Measurements from ENCODE around the gene PAX7. TPM values are rescaled to one million over a fixed set of nuclear protein-coding genes. Genes with fewer than 3 reads are reported as not detected.

Gene PAX7
- total RNA-seq, 1 donor from 2014 or later, result not detected

DNA sequence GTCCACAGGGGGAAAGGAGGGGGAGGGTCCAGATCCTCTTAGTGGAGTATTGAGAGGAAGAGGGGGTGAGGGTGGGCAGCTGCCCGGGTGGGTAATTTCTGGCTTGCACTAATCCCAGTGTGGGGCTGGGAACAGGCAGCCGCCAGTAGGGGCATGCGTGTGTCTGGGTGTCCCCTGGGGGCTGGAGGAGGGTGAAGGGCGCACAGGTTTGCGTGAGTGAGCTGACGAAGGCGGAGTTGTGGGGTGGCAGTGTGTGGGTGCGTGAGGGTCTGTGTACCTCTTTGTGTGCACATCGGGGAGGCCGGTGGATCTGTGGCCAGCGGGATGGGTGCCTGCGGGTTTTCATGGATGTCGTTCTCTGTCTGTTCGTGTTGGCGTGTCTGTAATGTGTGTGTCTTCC is 97.3 kb downstream of the PAX7 start:
- DNase-seq (ENCODE audit: low spot score in 2 of 2), result no peak
- no peaks in the 10 kb centered on the region for H3K9me3 ChIP-seq
- H3K36me3 ChIP-seq, result no peaks in the 10 kb centered on the region
- TF ChIP-seq, protein P1, sequence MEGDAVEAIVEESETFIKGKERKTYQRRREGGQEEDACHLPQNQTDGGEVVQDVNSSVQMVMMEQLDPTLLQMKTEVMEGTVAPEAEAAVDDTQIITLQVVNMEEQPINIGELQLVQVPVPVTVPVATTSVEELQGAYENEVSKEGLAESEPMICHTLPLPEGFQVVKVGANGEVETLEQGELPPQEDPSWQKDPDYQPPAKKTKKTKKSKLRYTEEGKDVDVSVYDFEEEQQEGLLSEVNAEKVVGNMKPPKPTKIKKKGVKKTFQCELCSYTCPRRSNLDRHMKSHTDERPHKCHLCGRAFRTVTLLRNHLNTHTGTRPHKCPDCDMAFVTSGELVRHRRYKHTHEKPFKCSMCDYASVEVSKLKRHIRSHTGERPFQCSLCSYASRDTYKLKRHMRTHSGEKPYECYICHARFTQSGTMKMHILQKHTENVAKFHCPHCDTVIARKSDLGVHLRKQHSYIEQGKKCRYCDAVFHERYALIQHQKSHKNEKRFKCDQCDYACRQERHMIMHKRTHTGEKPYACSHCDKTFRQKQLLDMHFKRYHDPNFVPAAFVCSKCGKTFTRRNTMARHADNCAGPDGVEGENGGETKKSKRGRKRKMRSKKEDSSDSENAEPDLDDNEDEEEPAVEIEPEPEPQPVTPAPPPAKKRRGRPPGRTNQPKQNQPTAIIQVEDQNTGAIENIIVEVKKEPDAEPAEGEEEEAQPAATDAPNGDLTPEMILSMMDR (IDR thresholded peaks at IDR 0.05), result no peak
- intact Hi-C loops (cut with DNase I), result no loop called here
- no peak overlapping the region for H3K27ac ChIP-seq
- H3K4me3 ChIP-seq, result no peak overlapping the region
- H3K27me3 ChIP-seq, result no peaks in the 10 kb centered on the region
- no peaks in the 10 kb centered on the region for H3K4me1 ChIP-seq

DNA sequence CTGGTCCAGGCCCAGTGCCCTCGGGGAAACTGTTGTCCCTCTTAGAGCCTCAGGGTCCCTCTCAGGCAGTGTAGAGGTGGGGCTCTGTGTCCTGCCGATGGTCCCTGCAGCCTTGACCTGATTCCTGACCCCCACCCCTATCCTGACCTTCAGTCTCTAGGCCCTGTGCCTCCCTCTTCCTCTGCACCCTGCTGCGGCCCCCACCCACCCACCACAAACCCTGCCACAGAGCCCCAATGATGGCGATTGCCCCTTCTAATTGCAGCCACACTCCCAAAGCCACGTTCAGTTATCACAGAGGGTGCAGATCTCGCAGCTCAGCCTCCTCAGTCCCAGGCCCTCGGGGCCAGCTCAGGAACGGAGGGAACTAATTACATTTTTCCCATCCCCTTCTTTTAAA is 99.7 kb downstream of the PAX7 start:
- H3K36me3 ChIP-seq, result no peaks in the 10 kb centered on the region
- no peak overlapping the region for H3K4me3 ChIP-seq
- no peak overlapping the region for H3K27ac ChIP-seq
- no peaks in the 10 kb centered on the region for H3K27me3 ChIP-seq
- TF ChIP-seq, protein P1 (IDR thresholded peaks at IDR 0.05), result no peak
- DNase-seq (ENCODE audit: low spot score in 2 of 2), result no peak
- H3K4me1 ChIP-seq, result no peaks in the 10 kb centered on the region
- no peaks in the 10 kb centered on the region for H3K9me3 ChIP-seq
- intact Hi-C loops (cut with DNase I), result no loop called here

GRCh38 chr1:18731148-18731547 is 100.5 kb downstream of the PAX7 start:
- no peak overlapping the region for H3K4me3 ChIP-seq
- DNase-seq (ENCODE audit: low spot score in 2 of 2), result no peak
- no peak overlapping the region for H3K27ac ChIP-seq
- H3K4me1 ChIP-seq, result no peaks in the 10 kb centered on the region
- intact Hi-C loops (cut with DNase I), result no loop called here
- TF ChIP-seq, protein P1 (IDR thresholded peaks at IDR 0.05), result no peak
- H3K9me3 ChIP-seq, result no peaks in the 10 kb centered on the region
- H3K36me3 ChIP-seq, result no peaks in the 10 kb centered on the region
- no peaks in the 10 kb centered on the region for H3K27me3 ChIP-seq

- Histone ChIP-seq H3K4me1 (no peaks in the 10 kb centered on the region), H3K27ac (no peak overlapping the region), H3K9me3 (no peaks in the 10 kb centered on the region), H3K36me3 (no peaks in the 10 kb centered on the region), H3K27me3 (no peaks in the 10 kb centered on the region), H3K4me3 (no peak overlapping the region)
- intact Hi-C loops (cut with DNase I), result no loop called here
- TF ChIP-seq, protein P1 (IDR thresholded peaks at IDR 0.05), result no peak
- DNase-seq (ENCODE audit: low spot score in 2 of 2), result no peak
These were observed 101.1 kb downstream of the PAX7 start for GRCh38 chr1:18731591-18732235.

GRCh38 chr1:18732686-18733085 is 102.0 kb downstream of the PAX7 start:
- Histone ChIP-seq H3K27me3 (no peaks in the 10 kb centered on the region), H3K4me3 (no peak overlapping the region), H3K36me3 (no peaks in the 10 kb centered on the region), H3K9me3 (no peaks in the 10 kb centered on the region), H3K4me1 (no peaks in the 10 kb centered on the region), H3K27ac (no peak overlapping the region)
- TF ChIP-seq, protein P1 (IDR thresholded peaks at IDR 0.05), result no peak
- no peak for DNase-seq (ENCODE audit: low spot score in 2 of 2)
- intact Hi-C loops (cut with DNase I), result no loop called here

DNA sequence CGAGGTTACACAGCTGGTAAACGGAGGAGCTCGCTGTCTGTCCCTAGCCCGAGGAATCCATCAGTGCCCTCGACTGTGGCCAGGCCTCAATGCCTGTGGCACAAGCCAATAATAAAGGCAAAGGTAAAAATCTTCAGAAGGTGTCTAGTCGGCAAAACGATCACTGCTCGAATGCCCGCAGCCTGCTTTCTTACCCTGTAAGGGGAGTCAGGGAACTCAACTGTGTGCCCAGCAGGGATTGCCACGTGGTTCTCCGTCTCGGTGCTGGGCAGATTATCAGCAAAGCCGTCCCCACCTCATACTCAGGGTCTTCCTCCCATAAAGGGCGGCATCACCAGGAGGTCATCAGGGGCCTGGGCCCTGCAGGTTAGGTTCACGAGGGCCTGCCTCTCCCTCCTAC is 103.4 kb downstream of the PAX7 start:
- DNase-seq (ENCODE audit: low spot score in 2 of 2), result no peak
- Histone ChIP-seq H3K27me3 (no peaks in the 10 kb centered on the region), H3K27ac (no peak overlapping the region), H3K4me3 (no peak overlapping the region), H3K4me1 (no peaks in the 10 kb centered on the region), H3K9me3 (no peaks in the 10 kb centered on the region), H3K36me3 (no peaks in the 10 kb centered on the region)
- TF ChIP-seq, protein P1 (IDR thresholded peaks at IDR 0.05), result no peak
- intact Hi-C loops (cut with DNase I), result no loop called here

Measured in ascending aorta (tissue), 2 donors.